GM12878 (cell line): ENCODE results near the gene DISP2. TPM values are rescaled to one million over a fixed set of nuclear protein-coding genes. Genes with fewer than 3 reads are reported as not detected.
A peak's percentile ranks its signal among the peaks of the same experiment; 100 is the strongest.

Source experiments
- BACH1 ChIP-seq: fragments of 450-650 bp; IDR thresholded peaks from 2 replicates; pipeline ENCODE4 v1.6.1; 2017; ENCODE audit warnings: mild to moderate bottlenecking, borderline replicate concordance
- CEBPZ ChIP-seq: fragments of 150-350 bp; IDR thresholded peaks from 2 replicates; pipeline ENCODE4 v1.6.1; 2016; ENCODE audit warnings: low read depth, low read length
- CUX1 ChIP-seq: IDR thresholded peaks from 2 replicates; pipeline ENCODE4 v1.6.1; 2012; ENCODE audit warnings: improper control_type of control experiment, low read depth, low read length; ENCODE audit not compliant: insufficient replicate concordance
- EGR1 ChIP-seq, 2 experiments: IDR thresholded peaks; 1 replicate in 1 of 2; 2 replicates in 1 of 2; pipeline ENCODE4 v1.6.1; 2011 to 2012; ENCODE audit warnings: low read depth in 2 of 2, low read length in 2 of 2, borderline replicate concordance in 1 of 2, mild to moderate bottlenecking in 1 of 2, moderate library complexity in 1 of 2
- IKZF2 ChIP-seq, 2 experiments: fragments of 450-650 bp; IDR thresholded peaks; 2 replicates each; pipeline ENCODE4 v1.6.1; 2017; ENCODE audit warnings: mild to moderate bottlenecking in 2 of 2, moderate library complexity in 2 of 2
- NKRF ChIP-seq: fragments of 450-650 bp; conservative IDR thresholded peaks from 2 replicates; pipeline ENCODE4 v1.6.1; 2017; ENCODE audit warnings: mild to moderate bottlenecking, moderate library complexity
- PML ChIP-seq: IDR thresholded peaks from 2 replicates; pipeline ENCODE4 v1.6.1; 2012; ENCODE audit warnings: low read length, inconsistent platforms
- RCOR1 ChIP-seq: conservative IDR thresholded peaks from 2 replicates; pipeline ENCODE4 v1.6.1; 2012; ENCODE audit warnings: low read depth, low read length, improper control_type of control experiment
- SIN3A ChIP-seq: IDR thresholded peaks from 2 replicates; pipeline ENCODE4 v1.6.1; 2012; ENCODE audit warnings: low read depth, low read length, improper control_type of control experiment
- SP1 ChIP-seq: IDR thresholded peaks from one replicate; pipeline ENCODE4 v1.6.1; 2011; ENCODE audit warnings: low read depth, low read length
- SRF ChIP-seq, 2 experiments: IDR thresholded peaks; 2 replicates each; pipeline ENCODE4 v1.6.1; 2011; ENCODE audit warnings: low read depth in 2 of 2, low read length in 2 of 2, mild to moderate bottlenecking in 1 of 2, moderate library complexity in 1 of 2
- USF1 ChIP-seq: IDR thresholded peaks from 2 replicates; pipeline ENCODE4 v1.6.1; 2011; ENCODE audit warnings: borderline replicate concordance, low read depth, mild to moderate bottlenecking, moderate library complexity, mixed read lengths, low read length; ENCODE audit not compliant: insufficient read depth; ENCODE audit errors: extremely low read length
- YY1 ChIP-seq: IDR thresholded peaks from 2 replicates; pipeline ENCODE4 v1.6.1; 2011; ENCODE audit warnings: low read depth, mild to moderate bottlenecking, low read length
- ZNF217 ChIP-seq: fragments of 450-650 bp; IDR thresholded peaks from 2 replicates; pipeline ENCODE4 v1.6.1; 2017; ENCODE audit warnings: antibody characterized with exemption, mild to moderate bottlenecking
- polyA plus RNA-seq, 11 experiments: library from polyadenylated mRNA; depleted of rRNA in 4 of 11; unstranded in 6 of 11; stranded (reverse) in 5 of 11; fragments of >200 nt; fragmentation: Nextera tagmentation in 4 of 11; fragmentation: Illumina TruSeq in 1 of 11; extraction: Ambion mirVana in 4 of 11; extraction: Trizol in 1 of 11; gene quantifications; 1 replicate in 1 of 11; 2 replicates in 10 of 11; pipeline versions ENCODE4 v1.2.1 to v1.2.3, GENCODE V29; 2011 to 2016; ENCODE audit warnings: inconsistent platforms in 2 of 11, missing spikeins in 2 of 11, low read depth in 1 of 11
- total RNA-seq, 4 experiments: library from RNA; depleted of rRNA in 3 of 4; stranded (reverse); fragments of >200 nt in 3 of 4; fragmentation: Illumina TruSeq in 1 of 4; extraction: Trizol in 1 of 4; gene quantifications; 2 replicates each; pipeline versions ENCODE4 v1.2.1 to v1.2.3, GENCODE V29; 2013 to 2021

DISP2 gene
- total and polyA plus RNA-seq, 10 of the 15 experiments (the other 5 are each of a cell fraction or from before 2014, with no cell fraction given), result under 0.01 to 0.20 (median 0.12) TPM; not detected in 7

- TF ChIP-seq YY1 (0 out of 2 replicates have a peak, but pooled peaks have one; percentile 38), SP1 (peak; percentile 14), BACH1 (0 out of 2 replicates have a peak, but pooled peaks have one; percentile 53), CEBPZ (no peak), EGR1 (IDR thresholded peaks at IDR 0.05; ENCODE audit: borderline replicate concordance in 1 of 2, low read depth in 2 of 2, low read length in 2 of 2) (peak; percentile 29 to 96), ZNF217 (no peak), PML (no peak), RCOR1 (0 out of 2 replicates have a peak, but pooled peaks have one; percentile 31), CUX1 (no peak), NKRF (peak; percentile 90), SIN3A (peak; percentile 76; the same call in 1 of the 2 replicates), SRF (IDR thresholded peaks at IDR 0.05; ENCODE audit: low read depth in 2 of 2, low read length in 2 of 2) (0 out of 4 replicates have a peak, but pooled peaks of 1 of the 2 experiments have one; percentile 11), USF1 (no peak), IKZF2 (IDR thresholded peaks at IDR 0.05) (no peak)
Observed at GRCh38 chr15:40357723-40358470, at the start of gene DISP2 (continued).
